Jurkat, Clone E6-1 (cell line): ENCODE data around the gene INPP5J.
A peak's percentile ranks its signal among the peaks of the same experiment; 100 is the strongest.
"Not testable (repeated sequence)": the region's sequence is repeated elsewhere in the genome, so short reads cannot be mapped to it uniquely, and the experiment has no call there.

ENCODE experiments used
- DNase-seq: peaks from one replicate; pipeline ENCODE4 v3.0.0-alpha.2; 2011; ENCODE audit warnings: low read depth, low spot score
- H3K4me3 ChIP-seq: 2 replicates; pipeline ENCODE4 v1.5.1; 2011; ENCODE audit warnings: mild to moderate bottlenecking, low read length, control low read depth, moderate library complexity

The INPP5J gene

DNA sequence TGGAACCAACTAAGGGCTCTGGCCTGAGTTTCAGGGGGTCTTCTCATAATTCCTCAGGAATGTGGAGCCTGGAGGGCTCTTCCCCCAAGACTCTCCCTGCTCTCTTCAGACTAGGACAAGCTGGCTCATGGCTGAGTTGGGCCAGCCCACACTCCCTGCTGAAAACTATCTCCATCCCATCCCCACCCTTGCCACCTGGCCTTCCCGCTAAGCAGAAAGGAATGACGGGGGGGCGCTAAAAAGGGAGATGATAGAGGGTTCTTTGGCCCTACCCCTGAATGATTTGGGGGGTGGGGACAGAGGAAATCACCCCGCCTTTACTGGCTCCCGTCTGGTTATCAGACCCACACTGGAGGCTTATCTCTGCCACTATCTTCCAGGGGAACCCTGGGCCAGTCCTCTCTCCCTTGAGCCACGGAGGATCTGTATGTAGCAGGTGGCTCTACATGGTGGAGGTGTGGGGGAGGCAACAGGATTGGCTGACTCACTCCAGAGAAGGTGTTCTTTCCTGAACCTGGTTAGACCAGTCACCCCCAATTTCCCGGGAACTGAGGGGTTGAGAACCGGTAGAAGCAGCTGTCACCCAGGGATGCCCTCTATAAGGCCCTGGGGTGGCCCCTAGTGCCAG lies 35.9 kb upstream of the INPP5J start:
- H3K4me3 ChIP-seq = no peak overlapping the region
- DNase-seq = no peak

DNA sequence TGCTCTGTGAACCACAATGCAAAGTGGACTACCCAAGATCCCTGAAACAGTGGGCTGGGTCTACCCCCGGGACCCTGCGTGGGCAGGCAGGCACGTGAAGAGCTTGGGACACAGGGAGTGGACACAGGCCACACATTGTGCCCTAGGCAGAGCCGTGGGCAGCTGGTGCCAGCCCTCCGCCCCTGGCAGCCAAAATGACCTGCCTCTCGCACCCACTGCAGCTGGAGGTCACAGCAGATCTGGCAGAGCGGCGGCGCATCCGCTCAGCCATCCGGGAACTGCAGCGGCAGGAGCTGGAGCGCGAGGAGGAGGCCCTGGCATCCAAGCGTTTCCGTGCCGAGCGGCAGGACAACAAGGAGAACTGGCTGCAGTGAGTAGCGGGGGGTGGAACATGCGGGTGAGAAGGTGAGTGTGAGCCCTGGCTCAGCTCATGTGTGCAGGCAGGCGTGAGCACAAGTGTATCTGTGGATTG lies 35.0 kb upstream of the INPP5J start:
- H3K4me3 ChIP-seq = no peak overlapping the region
- no peak for DNase-seq

DNA sequence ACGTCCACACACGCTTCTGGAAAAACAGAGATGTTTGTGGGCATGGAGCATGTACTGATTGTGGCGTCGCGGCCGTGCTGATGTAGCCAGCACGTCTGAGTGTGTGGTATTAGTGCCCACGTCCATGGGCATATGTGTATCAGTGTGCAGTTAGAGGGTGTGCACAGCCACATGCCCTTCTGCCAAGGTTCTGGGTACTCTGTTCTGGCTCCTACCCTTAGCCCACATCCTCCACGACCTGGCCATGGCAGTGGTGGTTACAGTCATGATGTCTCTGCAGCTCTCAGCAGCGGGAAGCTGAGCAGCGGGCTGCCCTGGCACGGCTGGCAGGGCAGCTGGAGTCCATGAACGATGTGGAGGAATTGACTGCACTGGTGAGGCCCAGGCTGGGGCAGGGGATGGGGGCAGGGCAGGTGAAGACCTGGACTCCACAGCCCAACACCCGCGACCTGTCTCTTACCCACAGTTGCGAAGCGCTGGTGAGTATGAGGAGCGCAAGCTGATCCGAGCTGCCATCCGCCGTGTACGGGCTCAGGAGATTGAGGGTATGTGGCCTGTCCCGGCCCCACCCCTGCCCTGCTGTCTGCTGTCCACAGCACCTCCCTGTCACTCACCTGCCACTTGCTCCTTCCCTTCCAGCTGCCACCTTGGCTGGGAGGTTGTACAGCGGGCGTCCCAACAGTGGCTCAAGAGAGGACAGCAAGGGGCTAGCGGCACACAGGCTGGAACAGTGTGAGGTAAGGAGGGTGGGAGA lies 34.4 kb upstream of the INPP5J start:
- no peak overlapping the region for H3K4me3 ChIP-seq
- DNase-seq = no peak

DNA sequence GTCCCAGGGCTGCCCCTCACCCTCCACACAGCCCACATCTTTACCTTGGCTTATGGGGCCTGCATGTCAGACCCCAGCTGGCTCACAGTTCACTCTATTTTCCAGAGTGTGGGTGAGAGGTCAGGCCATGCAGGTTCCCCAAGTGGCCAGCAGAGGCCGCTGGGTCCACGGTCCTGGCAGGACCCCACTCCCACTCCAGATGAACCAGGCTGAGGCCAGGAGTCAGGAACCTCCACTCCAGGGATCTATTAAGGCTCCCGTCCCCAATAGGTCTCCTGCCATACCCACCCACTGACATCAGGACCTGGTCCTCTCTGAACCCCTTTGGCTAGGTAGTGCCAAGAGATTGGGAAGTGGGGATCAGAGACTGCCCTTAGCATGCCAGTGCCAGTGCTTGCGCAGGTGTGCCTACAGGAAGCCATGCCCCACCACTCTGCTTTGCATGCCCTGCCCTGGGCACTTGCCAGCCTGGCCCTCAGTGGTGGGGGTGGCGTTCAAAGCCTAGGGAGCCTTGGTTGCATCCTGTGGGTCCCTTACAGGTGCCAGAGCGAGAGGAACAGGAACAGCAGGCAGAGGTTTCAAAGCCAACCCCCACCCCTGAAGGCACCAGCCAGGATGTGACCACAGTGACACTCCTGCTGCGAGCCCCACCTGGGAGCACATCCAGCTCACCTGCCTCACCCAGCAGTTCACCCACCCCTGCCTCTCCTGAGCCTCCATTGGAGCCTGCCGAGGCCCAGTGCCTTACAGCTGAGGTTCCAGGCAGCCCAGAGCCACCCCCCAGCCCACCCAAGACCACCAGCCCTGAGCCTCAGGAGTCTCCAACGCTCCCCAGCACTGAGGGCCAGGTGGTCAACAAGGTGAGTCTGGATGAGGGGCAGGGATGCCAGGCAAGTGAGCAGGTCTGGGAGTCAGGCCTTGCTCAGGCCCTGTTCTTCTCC lies 33.3 kb upstream of the INPP5J start:
- peak; percentile 47 for DNase-seq

DNA sequence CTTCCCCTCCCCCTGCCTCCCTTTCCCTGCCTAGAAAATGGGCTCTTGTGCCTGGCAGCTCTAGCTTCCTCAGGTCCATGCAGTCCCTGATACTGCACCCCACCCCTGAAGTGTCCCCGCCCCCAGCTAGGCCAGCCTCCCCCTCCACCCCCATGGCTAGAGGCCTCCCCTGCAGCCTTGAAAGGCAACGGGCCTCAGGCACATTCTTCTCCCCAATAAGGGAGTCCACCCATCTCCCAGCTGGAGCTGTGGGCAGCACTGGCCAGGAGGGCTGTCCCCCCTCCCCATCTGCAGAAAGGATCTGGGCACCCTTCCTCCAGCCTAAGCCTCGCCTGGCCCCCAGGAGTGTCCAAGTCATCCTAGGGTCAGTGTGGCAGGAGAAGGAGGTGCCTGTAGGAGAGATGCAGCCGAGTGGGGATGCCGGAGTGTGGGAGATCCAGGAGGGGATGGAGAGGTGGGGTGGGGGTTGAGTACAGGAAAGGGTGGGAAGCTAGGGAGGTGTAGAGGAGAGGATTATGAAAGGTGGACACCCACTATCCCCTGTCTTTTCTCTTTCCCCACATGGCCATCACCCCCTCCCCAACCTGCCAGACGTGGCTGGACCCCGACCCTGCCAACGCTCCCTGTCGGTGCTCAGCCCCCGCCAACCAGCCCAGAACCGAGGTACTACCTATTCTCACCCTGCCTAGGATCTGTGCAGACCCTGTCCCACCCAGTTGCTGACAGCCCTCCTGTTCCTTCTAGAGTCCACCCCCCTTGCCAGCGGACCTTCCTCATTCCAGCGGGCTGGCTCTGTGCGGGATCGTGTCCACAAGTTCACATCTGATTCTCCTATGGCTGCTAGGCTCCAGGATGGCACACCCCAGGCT lies 32.3 kb upstream of the INPP5J start:
- no peak for DNase-seq
- no peak overlapping the region for H3K4me3 ChIP-seq

More for the DNA sequence above, 33.3 kb upstream of the INPP5J start:
- no peak overlapping the region for H3K4me3 ChIP-seq

DNA sequence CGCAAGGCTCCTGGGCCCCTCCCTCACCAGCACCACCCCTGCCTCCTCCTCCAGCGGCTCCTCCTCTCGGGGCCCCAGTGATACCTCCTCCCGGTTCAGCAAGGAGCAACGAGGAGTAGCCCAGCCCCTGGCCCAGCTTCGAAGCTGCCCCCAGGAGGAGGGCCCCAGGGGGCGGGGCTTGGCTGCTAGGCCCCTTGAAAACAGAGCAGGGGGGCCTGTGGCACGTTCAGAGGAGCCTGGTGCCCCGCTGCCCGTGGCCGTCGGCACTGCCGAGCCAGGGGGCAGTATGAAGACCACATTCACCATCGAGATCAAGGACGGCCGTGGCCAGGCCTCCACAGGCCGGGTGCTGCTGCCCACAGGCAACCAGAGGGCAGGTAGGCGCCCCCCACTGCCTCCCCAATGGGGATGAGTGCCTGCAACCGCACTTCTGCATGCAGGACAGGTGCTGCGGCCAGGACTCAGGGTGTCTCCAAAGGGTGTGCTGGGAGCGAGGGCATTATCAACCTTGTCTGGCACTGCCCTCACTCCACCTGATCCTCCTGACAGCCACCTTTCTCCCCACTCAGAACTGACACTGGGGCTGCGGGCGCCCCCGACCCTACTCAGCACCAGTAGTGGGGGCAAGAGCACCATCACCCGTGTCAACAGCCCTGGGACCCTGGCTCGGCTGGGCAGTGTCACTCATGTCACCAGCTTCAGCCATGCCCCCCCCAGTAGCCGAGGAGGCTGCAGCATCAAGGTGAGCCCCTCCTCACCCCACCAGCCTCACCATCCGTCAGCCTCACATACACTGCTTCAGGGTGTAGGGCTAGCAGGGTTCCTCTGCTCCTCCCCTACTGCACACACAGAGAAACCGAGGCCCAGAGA lies 31.4 kb upstream of the INPP5J start:
- DNase-seq = no peak
- H3K4me3 ChIP-seq = no peak overlapping the region

DNA sequence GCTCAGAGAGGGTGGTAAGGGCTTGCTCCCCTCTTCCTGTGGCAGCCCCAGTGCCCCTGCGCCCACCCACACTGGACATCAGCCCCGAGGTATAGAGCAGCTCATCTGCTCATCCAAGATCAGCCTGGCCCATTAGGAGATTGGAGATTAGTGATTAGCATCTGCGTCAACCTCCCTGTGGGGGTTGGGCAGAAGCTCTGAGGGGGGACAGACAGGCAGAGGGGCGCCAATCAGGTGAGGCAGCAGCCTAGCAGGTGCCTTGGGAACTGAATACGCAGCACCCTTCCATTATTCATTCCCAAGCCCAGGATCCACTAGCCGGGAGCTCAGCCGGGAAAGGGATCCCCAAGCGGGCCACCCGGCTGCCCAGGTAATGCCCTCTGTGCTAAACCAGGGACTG lies 30.6 kb upstream of the INPP5J start:
- DNase-seq = no peak
- no peak overlapping the region for H3K4me3 ChIP-seq

DNA sequence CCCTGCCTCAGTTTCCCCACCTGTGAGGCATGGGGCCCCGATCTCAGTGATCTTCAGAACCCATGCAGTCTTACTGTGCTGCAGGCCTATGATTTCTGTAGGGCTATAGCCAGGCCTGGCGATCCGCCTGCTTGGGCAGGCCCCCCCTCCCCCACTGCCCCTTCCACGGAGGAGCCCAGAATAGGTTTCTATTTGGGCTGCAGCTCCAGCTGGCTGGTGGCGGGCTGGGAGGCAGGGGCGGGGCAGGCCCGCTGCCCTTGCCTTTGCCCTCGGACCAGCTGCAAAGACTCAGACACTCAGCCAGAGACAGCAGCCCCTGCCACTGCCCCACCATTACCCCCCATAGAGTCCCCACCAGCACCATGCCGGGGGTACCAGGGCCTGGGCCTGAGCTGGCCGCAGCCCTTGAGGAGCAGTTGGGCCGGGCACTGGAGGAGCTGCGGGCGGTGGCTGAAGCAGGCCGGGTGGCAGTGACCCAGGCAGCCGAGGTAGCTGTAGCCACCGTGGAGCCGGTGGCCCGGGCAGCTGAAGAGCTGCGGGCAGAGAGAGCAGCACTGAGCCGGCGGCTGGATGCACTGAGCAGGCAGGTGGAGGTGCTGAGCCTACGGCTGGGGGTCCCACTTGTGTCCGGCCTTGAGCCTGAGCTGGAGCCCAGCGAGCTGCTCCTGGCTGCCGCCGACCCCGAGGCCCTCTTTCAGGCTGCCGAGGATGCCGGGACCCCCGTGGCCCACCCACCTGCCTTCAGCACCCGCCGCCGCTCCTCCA lies 29.5 kb upstream of the INPP5J start:
- no peak for DNase-seq
- no peak overlapping the region for H3K4me3 ChIP-seq

DNA sequence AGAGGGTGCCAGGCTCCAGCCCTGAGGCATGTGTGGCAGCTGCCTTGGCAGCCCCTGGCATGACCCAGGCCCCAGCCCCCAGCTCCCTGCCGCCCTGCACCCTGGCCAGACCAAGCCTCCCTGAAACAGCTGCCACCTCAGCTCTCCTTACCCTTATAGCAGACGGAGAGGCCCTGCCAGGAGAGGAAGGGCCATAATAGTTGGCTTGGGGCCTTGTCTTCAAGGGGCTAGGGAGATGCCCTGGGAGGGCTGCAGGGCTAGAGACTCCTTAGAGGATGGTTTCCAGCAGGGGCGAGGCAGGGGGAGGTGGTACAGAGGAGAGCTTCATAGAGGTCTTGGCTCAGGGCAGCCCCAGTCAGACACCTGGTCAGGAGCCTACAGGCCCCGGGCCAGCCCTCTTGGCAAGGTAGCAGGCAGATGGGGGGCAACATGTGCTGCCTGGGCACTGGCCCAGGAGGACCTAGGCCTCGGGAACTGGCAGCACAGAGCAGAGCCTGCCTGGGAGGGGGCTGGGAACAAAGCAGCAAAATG lies 28.7 kb upstream of the INPP5J start:
- no peak overlapping the region for H3K4me3 ChIP-seq
- no peak for DNase-seq

DNA sequence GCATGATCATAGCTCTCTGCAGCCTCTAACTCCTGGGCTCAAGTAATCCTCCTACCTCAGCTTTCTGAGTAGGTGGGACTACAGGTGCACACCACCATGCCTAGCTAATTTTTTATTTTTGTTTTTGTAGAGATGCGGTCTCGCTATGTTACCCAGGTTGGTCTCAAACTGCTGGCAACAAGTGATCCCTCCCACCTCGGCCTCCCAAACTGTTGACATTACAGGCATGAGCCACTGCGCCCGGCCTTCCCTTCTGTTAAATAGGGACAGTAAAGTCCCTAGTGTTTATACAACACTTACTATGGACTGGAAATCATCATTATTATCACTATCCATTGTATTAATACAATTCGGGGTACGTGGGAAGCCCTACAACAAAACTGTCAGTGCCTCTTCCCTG lies 28.0 kb upstream of the INPP5J start:
- no peak overlapping the region for H3K4me3 ChIP-seq
- no peak for DNase-seq

DNA sequence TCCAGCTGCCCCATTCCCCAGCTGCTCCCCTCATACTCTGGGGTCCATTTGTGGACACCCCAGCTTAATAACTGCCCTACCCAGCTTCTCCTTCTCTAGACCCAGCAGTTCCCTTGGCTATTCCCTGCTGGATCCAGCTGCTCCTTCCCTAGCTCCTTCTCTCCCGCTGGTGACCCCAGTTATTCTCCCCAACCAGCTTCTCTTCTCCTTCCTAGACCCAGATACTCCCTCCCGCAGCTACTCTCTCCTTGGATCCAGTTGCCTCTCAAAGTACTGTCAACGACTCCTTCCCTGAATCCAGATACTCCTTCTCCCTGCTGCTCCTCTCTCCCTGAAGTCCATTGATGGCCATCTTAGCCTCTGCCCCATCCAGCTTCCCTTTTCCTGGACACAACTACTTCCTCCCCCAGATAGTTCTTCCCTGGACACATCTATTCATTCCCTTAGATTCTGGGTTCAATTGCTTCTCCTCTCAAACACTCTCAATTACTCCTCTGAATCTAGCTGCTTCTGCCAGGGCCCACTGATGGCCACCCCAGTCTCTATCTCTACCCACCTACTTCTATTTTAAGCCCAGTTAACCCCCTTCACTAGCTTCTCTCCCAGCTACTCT lies 27.0 kb upstream of the INPP5J start:
- no peak for DNase-seq
- H3K4me3 ChIP-seq = no peak overlapping the region

DNA sequence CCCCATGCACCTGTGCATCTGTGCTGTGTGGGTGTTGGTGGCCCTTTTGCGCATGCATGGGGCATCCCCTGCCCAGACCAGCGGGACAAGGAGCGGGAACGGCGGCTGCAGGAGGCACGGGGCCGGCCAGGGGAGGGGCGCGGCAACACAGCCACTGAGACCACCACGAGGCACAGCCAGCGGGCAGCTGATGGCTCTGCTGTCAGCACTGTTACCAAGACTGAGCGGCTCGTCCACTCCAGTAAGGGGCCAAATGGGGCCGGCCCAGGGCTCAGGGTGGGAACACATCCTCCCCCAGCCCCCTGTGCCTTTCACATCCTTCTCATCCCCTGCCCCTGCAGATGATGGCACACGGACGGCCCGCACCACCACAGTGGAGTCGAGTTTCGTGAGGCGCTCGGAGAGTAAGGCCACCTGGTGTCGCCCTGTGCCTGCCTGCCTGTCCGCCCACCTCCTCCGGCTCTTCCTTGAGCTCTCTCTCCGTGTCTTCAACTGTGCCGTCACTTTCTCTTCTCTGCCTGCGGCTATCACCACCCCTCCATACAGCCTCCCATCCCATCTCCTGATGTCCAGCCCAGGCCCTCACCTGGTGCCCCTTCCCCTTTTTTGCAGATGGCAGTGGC lies 26.0 kb upstream of the INPP5J start:
- DNase-seq = no peak

DNA sequence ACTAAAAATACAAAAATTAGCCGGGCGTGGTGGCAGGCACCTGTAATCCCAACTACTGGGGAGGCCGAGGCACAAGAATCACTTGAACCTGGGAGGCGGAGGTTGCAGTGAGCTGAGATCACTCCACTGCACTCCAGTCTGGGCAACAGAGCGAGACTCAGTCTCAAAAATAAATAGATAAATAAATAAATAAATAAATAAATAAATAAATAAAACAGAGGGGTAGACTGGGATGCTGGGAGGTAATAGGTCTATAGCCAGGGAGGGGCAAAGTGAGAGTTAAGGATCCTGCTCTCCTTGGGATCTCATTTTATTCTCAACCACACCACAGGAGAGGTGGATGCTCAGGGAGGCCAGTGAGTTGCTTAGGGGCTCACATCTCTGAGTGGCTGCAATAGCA lies 25.2 kb upstream of the INPP5J start:
- not testable (repeated sequence) for DNase-seq

More for the DNA sequence above, 26.0 kb upstream of the INPP5J start:
- H3K4me3 ChIP-seq = no peak overlapping the region

DNA sequence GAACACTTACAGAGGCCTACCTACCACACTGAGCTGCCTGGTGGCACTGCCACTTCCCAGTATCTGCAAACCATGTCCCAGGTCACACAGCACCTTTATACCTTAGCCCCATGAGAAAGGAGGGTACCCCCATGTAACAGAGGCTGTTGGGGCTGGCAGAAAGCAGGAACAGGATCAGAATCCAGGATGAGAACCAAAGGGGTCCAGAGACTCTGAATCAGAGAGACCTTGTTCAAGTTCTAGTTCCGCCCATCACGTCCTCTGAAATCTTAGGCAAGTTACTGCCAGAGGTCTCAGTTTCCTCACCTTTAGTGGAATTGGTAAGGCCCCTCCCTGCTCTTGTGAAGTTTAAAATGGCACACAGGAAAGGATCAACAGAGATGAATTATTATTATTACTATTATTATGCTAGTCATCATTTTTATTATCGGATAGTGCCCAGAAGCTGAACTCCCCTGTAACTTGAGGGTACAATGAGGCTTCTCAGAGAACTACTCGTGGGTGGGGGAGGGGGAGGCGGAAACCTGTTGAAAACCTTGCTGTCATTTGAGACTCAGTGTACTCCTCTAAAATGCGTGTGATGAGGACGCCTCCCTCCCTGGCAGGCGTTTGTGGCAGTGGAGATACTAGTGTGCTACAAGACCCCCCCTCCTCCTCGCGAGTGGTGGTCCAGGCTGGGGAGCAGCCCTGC lies 24.7 kb upstream of the INPP5J start:
- H3K4me3 ChIP-seq = no peak overlapping the region

More for the DNA sequence above, 25.2 kb upstream of the INPP5J start:
- not testable (repeated sequence) for H3K4me3 ChIP-seq

DNA sequence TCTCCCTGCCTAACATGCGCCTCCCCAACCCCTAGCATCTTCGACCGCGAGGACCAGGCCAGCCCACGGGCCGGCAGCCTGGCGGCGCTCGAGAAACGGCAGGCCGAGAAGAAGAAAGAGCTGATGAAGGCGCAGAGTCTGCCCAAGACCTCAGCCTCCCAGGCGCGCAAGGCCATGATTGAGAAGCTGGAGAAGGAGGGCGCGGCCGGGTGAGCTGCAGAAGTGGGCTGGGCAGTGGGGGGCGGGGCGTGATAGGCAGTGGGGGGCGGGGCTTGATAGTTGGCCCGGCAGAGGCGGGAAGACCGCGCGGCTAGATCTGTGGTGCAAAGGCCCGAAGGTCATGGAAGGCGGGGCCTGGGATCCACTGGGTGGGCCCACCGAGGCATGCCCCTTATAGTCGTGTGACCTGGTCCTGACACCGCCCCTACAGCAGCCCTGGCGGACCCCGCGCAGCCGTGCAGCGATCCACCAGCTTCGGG lies 24.1 kb upstream of the INPP5J start:
- DNase-seq = no peak
- H3K4me3 ChIP-seq = no peak overlapping the region

More for the DNA sequence above, 24.7 kb upstream of the INPP5J start:
- no peak for DNase-seq
